Keratinocyte (primary cell): ENCODE data around the gene COL6A1. TPM values are rescaled to one million over a fixed set of nuclear protein-coding genes. Genes with fewer than 3 reads are reported as not detected.

Experiments used
- DNase-seq: peaks from one replicate; pipeline ENCODE4 v3.0.0-alpha.2; 2011; ENCODE audit warnings: low read depth, missing footprints, low spot score
- FAIRE-seq: peaks from 2 replicates; lab custom pipeline; 2011; peaks lifted over from hg19 to GRCh38; lab: Jason Lieb, UNC
- H2AFZ ChIP-seq: 2 replicates; pipeline ENCODE4 v1.6.0; 2012; ENCODE audit warnings: low read length, control low read depth, inconsistent platforms; ENCODE audit not compliant: control insufficient read depth
- H3K27ac ChIP-seq: 2 replicates; pipeline ENCODE4 v1.5.1; 2011; ENCODE audit warnings: low read length; ENCODE audit not compliant: control insufficient read depth, insufficient read depth
- H3K27me3 ChIP-seq: 3 replicates; pipeline ENCODE4 v1.6.0; 2011; ENCODE audit warnings: low read length; ENCODE audit not compliant: control insufficient read depth, insufficient read depth; ENCODE audit errors: extremely low read depth
- H3K36me3 ChIP-seq, 2 experiments: 2 replicates in 1 of 2; 3 replicates in 1 of 2; pipeline ENCODE4 v1.5.1; 2011; ENCODE audit warnings: low read length in 2 of 2, mild to moderate bottlenecking in 1 of 2; ENCODE audit not compliant: control insufficient read depth in 2 of 2, insufficient read depth in 2 of 2; ENCODE audit errors: extremely low read depth in 1 of 2
- H3K4me1 ChIP-seq: 3 replicates; pipeline ENCODE4 v1.5.1; 2011; ENCODE audit warnings: low read length; ENCODE audit not compliant: control insufficient read depth, insufficient read depth; ENCODE audit errors: extremely low read depth
- H3K4me2 ChIP-seq: 3 replicates; pipeline ENCODE4 v1.6.0; 2011; ENCODE audit warnings: low read depth, low read length; ENCODE audit not compliant: control insufficient read depth, insufficient read depth; ENCODE audit errors: extremely low read depth
- H3K4me3 ChIP-seq, 3 experiments: fragments of 200-600 bp in 1 of 3; sonication (generic) in 1 of 3; 2 replicates in 2 of 3; 3 replicates in 1 of 3; pipeline ENCODE4 v1.5.1; 2011 to 2016; ENCODE audit warnings: low read length in 3 of 3, mild to moderate bottlenecking in 3 of 3, control low read depth in 2 of 3, inconsistent platforms in 1 of 3, low read depth in 1 of 3, mixed read lengths in 1 of 3, mixed run types in 1 of 3, moderate library complexity in 1 of 3; ENCODE audit not compliant: control insufficient read depth in 2 of 3, insufficient read depth in 2 of 3; ENCODE audit errors: extremely low read depth in 1 of 3
- H3K79me2 ChIP-seq: 2 replicates; pipeline ENCODE4 v1.6.0; 2012; ENCODE audit warnings: low read length; ENCODE audit not compliant: control insufficient read depth, insufficient read depth
- H3K9ac ChIP-seq: 3 replicates; pipeline ENCODE4 v1.6.0; 2011; ENCODE audit warnings: low read length; ENCODE audit not compliant: control insufficient read depth, insufficient read depth; ENCODE audit errors: extremely low read depth
- H3K9me1 ChIP-seq: 3 replicates; pipeline ENCODE4 v1.6.0; 2011; ENCODE audit warnings: low read length; ENCODE audit not compliant: control insufficient read depth, insufficient read depth; ENCODE audit errors: extremely low read depth
- H3K9me3 ChIP-seq: 2 replicates; pipeline ENCODE4 v1.5.1; 2012; ENCODE audit warnings: low read depth, low read length; ENCODE audit not compliant: control insufficient read depth
- H4K20me1 ChIP-seq: 3 replicates; pipeline ENCODE4 v1.6.0; 2011; ENCODE audit warnings: low read length; ENCODE audit not compliant: control insufficient read depth, insufficient read depth; ENCODE audit errors: extremely low read depth
- EZH2 ChIP-seq: IDR thresholded peaks from one replicate; pipeline ENCODE4 v1.6.1; 2012; ENCODE audit warnings: inconsistent platforms, mild to moderate bottlenecking, low read length, moderate library complexity
- dilution Hi-C: fragments of 300-500 bp; cut with MboI; formaldehyde crosslinking; loops from one replicate; pipeline ENCODE4 v1.7.0; 2020; ENCODE audit warnings: low sequenced_read_pairs; ENCODE audit not compliant: extremely low pct_ligation_motif_present
- polyA plus RNA-seq, 5 experiments: library from polyadenylated mRNA; depleted of rRNA in 3 of 5; stranded (reverse) in 3 of 5; stranded (forward) in 1 of 5; unstranded in 1 of 5; fragments of >200 nt; gene quantifications; 1 replicate in 1 of 5; 2 replicates in 3 of 5; 3 replicates in 1 of 5; pipeline versions ENCODE4 v1.2.1 to v1.2.3, GENCODE V29; 2011 to 2012; ENCODE audit warnings: missing spikeins in 2 of 5, low read depth in 1 of 5, low replicate concordance in 1 of 5
- TF ChIP-seq, protein P1 (sequence below), 3 experiments: IDR thresholded peaks in 1 of 3; conservative IDR thresholded peaks in 1 of 3; optimal IDR thresholded peaks in 1 of 3; 2 replicates in 2 of 3; 3 replicates in 1 of 3; pipeline versions ENCODE3 to v1.5.1; 2011; ENCODE audit warnings: low read length in 3 of 3, mild to moderate bottlenecking in 3 of 3, moderate library complexity in 2 of 3, control low read depth in 1 of 3, inconsistent platforms in 1 of 3; ENCODE audit not compliant: insufficient read depth in 2 of 3; ENCODE audit errors: extremely low read depth in 1 of 3

COL6A1 gene
- polyA plus RNA-seq, 1 donor (not counting 4 experiments of a cell fraction or from before 2014, with no cell fraction given), result 2.5 TPM

DNA sequence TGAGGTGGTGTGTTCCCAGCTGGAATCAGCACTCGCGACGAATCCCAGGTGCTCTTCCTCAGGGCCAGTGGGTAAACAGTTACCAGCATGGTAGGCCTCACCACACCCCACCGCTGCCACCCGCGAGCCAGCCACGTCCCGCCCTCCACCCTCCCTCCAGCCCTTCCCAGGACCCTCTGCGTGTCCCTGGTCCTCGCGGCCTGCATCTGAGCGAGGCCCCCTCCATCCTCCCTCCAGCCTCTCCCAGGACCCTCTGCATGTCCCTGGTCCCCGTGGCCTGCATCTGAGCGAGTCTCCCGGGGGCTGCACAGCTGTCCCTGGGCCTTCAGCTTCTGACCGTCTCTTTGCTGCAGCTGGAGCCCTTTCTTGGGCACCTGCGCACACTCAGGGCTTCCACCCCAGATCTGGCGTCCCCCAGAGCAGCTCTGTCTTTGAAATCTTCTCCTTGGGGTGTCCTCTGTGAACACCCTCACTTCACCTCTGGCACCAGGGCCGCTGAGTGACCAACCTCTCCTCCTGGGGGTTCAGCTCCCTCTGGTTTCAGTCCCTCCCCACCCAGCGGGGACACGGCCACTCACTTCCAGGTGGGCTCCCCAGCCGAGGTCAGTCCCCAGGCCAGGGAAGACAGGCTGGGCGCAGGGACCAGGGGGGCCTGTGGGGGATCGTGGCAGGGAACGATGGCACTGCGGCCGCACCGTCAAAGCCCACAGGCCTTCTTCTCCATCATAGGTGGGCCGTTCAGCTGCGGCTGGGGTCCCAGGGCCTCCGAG, 58.5 kb downstream of the COL6A1 start:
- H3K9ac ChIP-seq, result no peak overlapping the region
- FAIRE-seq (no peak), DNase-seq (no peak)
- H3K9me3 ChIP-seq, result no peaks in the 10 kb centered on the region
- H3K4me3 ChIP-seq, result no peak overlapping the region
- no peak overlapping the region for H2AFZ ChIP-seq
- dilution Hi-C loops, result no loop called here
- H3K27ac ChIP-seq, result no peak overlapping the region
- no peaks in the 10 kb centered on the region for H4K20me1 ChIP-seq
- no peaks in the 10 kb centered on the region for H3K4me1 ChIP-seq
- TF ChIP-seq EZH2, result no peak
- TF ChIP-seq, protein P1, sequence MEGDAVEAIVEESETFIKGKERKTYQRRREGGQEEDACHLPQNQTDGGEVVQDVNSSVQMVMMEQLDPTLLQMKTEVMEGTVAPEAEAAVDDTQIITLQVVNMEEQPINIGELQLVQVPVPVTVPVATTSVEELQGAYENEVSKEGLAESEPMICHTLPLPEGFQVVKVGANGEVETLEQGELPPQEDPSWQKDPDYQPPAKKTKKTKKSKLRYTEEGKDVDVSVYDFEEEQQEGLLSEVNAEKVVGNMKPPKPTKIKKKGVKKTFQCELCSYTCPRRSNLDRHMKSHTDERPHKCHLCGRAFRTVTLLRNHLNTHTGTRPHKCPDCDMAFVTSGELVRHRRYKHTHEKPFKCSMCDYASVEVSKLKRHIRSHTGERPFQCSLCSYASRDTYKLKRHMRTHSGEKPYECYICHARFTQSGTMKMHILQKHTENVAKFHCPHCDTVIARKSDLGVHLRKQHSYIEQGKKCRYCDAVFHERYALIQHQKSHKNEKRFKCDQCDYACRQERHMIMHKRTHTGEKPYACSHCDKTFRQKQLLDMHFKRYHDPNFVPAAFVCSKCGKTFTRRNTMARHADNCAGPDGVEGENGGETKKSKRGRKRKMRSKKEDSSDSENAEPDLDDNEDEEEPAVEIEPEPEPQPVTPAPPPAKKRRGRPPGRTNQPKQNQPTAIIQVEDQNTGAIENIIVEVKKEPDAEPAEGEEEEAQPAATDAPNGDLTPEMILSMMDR (optimal IDR thresholded peaks at IDR 0.05 in 1 of 3, IDR thresholded peaks at IDR 0.05 in 1 of 3, conservative IDR thresholded peaks at IDR 0.05 in 1 of 3; ENCODE audit: extremely low read depth in 1 of 3, insufficient read depth in 2 of 3, low read length in 3 of 3), result no peak
- H3K4me2 ChIP-seq, result no peak overlapping the region
- H3K79me2 ChIP-seq, result no peaks in the 10 kb centered on the region
- no peaks in the 10 kb centered on the region for H3K27me3 ChIP-seq
- H3K9me1 ChIP-seq, result no peaks in the 10 kb centered on the region
- H3K36me3 ChIP-seq, result no peaks in the 10 kb centered on the region

DNA sequence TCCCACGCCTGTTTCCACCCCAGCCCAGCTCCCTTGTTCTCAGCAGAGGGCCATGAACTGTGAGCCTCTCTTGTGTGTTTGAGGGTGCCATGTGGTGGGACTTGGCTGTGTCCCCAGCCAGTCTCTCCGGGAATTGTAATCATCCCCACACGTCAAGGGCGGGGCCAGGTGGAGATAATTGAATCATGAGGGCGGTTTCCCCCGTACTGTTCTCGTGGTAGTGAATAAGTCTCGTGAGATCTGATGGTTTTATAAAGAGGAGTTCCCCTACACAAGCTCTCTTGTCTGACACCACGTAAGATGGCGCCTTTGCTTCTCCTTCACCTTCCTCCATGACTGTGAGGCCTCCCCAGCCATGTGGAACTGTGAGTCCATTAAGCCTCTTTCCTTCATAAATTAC, 59.1 kb downstream of the COL6A1 start:
- Histone ChIP-seq H3K27me3 (no peaks in the 10 kb centered on the region), H3K9ac (no peak overlapping the region), H4K20me1 (no peaks in the 10 kb centered on the region), H3K4me3 (no peak overlapping the region), H3K4me1 (no peaks in the 10 kb centered on the region), H3K4me2 (no peak overlapping the region), H3K36me3 (no peaks in the 10 kb centered on the region), H3K27ac (no peak overlapping the region), H3K79me2 (no peaks in the 10 kb centered on the region), H3K9me1 (no peaks in the 10 kb centered on the region), H2AFZ (no peak overlapping the region), H3K9me3 (no peaks in the 10 kb centered on the region)
- FAIRE-seq (no peak), DNase-seq (no peak)
- dilution Hi-C loops, result no loop called here
- no peak for TF ChIP-seq EZH2
- TF ChIP-seq, protein P1 (optimal IDR thresholded peaks at IDR 0.05 in 1 of 3, IDR thresholded peaks at IDR 0.05 in 1 of 3, conservative IDR thresholded peaks at IDR 0.05 in 1 of 3; ENCODE audit: extremely low read depth in 1 of 3, insufficient read depth in 2 of 3, low read length in 3 of 3), result no peak
